ENCODE measurements around the gene SAMHD1. TPM values are rescaled to one million over a fixed set of nuclear protein-coding genes. Genes with fewer than 3 reads are reported as not detected.
"Not testable (repeated sequence)": the region's sequence is repeated elsewhere in the genome, so short reads cannot be mapped to it uniquely, and the experiment has no call there.

SAMHD1 gene
- total RNA-seq, 2 experiments from 2014 or later, result 50.4 to 57.7 TPM

DNA sequence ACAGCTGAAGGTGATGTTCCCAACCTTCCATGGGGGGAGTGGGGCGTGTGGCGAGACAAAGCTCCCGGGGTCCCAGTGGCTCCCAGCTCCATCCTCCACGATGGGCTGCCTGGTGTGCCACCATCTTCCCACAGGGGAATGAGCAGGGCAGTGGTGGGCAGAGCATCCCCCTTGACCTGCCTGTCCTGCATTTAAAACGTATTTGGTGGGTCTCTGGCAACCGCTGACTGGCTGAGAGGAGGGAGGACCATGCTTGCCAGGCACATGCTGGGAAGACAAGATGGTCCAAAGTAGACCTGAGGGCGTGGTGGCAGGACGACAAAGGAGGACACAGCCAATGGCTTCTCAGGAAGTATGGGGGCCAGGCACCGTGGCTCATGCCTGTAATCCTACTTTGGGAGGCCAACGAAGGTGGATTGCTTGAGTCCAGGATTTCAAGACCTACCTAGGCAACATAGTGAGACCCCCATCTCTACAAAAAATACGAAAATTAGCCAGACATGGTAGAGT, 70.7 kb downstream of the SAMHD1 start:
- peaks cover 9% of the 10 kb centered on the region for H3K4me1 Mint-ChIP-seq (ENCODE audit: low read depth)
- no peaks in the 10 kb centered on the region for H3K9me3 Mint-ChIP-seq
- no peaks in the 10 kb centered on the region for H3K27me3 Mint-ChIP-seq
- POLR2A ChIA-PET, result no interaction called here
- intact Hi-C loops (cut with micrococcal nuclease), result loop anchor here (10.0 kb wide), 1 partner anchor 106 kb away; the partner anchor contains the start of gene DSN1
- no peak for DNase-seq
- no peak overlapping the region for H3K4me3 Mint-ChIP-seq
- H3K27ac Mint-ChIP-seq, result no peak overlapping the region
- no peaks in the 10 kb centered on the region for H3K36me3 Mint-ChIP-seq
- CTCF ChIA-PET, result no interaction called here

DNA sequence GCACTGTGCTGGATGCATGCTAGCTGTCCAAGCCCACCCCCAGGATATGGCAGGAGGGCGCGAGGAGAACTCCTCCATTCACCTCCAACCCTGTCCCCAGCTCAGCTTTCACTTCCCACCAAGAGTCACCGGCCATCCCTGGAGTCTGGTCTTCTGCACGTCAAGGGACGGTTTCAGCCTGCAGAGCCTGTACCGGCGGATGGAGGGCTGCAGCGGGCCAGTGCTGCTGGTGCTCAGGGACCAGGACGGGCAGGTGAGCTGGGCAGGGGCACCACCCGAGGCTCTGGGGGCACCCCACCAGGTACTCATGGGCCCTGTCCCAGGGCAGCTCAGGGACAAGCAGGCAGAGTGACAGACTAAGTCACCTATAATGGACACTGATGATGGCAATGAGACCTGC, 72.6 kb downstream of the SAMHD1 start:
- Mint-ChIP-seq H3K9me3 (no peaks in the 10 kb centered on the region), H3K4me3 (no peak overlapping the region), H3K27ac (no peak overlapping the region), H3K27me3 (no peaks in the 10 kb centered on the region), H3K36me3 (no peaks in the 10 kb centered on the region), H3K4me1 (ENCODE audit: low read depth) (peaks cover 12% of the 10 kb centered on the region)
- intact Hi-C loops (cut with micrococcal nuclease), result no loop called here
- CTCF ChIA-PET, result interaction anchor here (0.8 kb wide), 1 partner anchor 70 kb away, joined by 4 read pairs; no protein-coding TSS in a partner anchor
- POLR2A ChIA-PET, result no interaction called here
- DNase-seq, result no peak

DNA sequence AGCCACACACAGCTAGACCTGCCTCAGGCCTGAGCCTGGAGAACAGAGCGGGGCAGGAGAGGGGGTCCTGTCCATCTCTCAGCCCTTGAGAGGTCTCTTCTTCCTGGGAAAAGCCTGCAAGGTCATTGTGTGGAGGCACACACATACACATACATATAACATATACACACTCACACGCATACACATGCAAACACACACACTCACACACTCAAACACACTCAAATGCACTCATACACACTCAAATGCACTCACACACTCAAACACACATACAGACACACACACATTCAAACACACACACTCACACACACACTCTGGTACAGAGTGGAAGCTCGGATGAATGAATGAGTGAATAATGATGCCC, 75.1 kb downstream of the SAMHD1 start:
- H3K4me3 Mint-ChIP-seq, result no peak overlapping the region
- no peaks in the 10 kb centered on the region for H3K9me3 Mint-ChIP-seq
- POLR2A ChIA-PET, result no interaction called here
- peaks cover 4% of the 10 kb centered on the region for H3K4me1 Mint-ChIP-seq (ENCODE audit: low read depth)
- H3K27me3 Mint-ChIP-seq, result no peaks in the 10 kb centered on the region
- H3K36me3 Mint-ChIP-seq, result no peaks in the 10 kb centered on the region
- H3K27ac Mint-ChIP-seq, result no peak overlapping the region
- no peak for DNase-seq
- CTCF ChIA-PET, result no interaction called here
- intact Hi-C loops (cut with micrococcal nuclease), result no loop called here

DNA sequence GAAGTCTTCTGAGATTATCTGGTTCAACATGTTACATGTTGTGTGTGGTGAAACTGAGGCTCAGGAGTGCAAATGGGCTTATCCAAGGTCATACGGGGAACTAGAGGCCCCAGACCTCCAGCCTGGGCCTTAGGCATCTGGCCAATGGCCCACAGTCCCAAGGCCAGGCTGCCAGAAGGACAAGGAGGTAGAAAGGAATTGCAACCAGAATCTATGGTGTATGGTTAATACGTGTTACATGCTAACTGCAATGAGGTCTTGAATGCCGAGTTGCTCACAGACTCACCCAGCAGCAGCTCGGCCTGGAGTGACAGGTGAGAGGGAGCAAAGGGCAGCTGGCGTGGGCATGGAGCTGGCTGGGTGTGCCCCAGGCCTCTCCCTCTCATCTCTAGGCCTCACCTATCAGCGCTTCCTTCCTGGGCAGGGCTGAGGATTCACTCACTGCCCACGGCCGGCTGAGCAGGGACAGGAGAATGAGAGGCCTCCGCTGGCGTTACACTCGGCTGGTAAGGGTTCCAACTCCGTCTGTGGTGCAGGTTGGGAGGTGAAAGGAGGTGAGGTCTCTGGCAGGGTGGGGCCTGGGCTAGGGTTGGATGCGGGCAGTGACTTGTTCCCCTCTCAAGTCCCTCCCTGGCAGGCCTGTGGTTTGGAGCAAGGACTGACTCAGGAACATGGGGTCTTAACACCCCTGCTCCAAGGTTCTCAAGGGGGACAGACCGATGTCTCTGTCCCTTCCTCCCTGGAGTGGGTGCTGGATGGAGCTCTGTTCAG, 75.6 kb downstream of the SAMHD1 start, which contains the start of gene TLDC2:
TLDC2 (plus strand) TSS at position 437 of the 771 bp plus-strand sequence; CDS start at position 474, 37 bp downstream.
- Mint-ChIP-seq H3K9me3 (no peaks in the 10 kb centered on the region), H3K4me1 (ENCODE audit: low read depth) (peaks cover 3% of the 10 kb centered on the region), H3K36me3 (no peaks in the 10 kb centered on the region), H3K4me3 (no peak within 1 kb of the TSS), H3K27me3 (no peaks in the 10 kb centered on the region), H3K27ac (no peak within 1 kb of the TSS)
- no peak for DNase-seq
- intact Hi-C loops (cut with micrococcal nuclease), result no loop called here
- ChIA-PET CTCF (interaction anchor here (1.4 kb wide), 1 partner anchor 67 kb away, joined by 3 read pairs; no protein-coding TSS in a partner anchor), POLR2A (no interaction called here)

DNA sequence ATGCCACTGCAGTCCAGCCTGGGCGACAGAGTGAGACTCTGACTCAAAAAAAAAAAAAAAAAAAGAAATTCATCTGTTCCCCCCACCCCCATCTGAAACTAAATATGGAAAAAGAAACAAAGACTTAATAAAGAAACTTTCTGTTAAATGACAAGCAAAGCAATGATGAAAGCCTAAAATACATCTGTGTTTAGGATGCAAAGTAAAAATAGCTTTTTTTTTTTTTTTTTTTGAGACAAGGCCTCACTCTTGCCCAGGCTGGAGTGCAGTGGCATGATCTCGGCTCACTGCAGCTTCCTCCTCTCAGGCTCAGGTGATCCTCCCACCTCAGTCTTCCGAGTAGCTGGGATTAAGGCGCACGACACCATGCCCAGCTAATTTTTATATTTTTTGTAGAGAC, 76.4 kb downstream of the SAMHD1 start:
- DNase-seq; intact Hi-C loops (cut with micrococcal nuclease); H3K9me3 Mint-ChIP-seq; H3K36me3 Mint-ChIP-seq; POLR2A ChIA-PET; H3K27ac Mint-ChIP-seq; H3K4me1 Mint-ChIP-seq (ENCODE audit: low read depth); H3K4me3 Mint-ChIP-seq; H3K27me3 Mint-ChIP-seq: not testable (repeated sequence)
- CTCF ChIA-PET, result interaction anchor here (1.4 kb wide), 1 partner anchor 66 kb away, joined by 3 read pairs; no protein-coding TSS in a partner anchor

DNA sequence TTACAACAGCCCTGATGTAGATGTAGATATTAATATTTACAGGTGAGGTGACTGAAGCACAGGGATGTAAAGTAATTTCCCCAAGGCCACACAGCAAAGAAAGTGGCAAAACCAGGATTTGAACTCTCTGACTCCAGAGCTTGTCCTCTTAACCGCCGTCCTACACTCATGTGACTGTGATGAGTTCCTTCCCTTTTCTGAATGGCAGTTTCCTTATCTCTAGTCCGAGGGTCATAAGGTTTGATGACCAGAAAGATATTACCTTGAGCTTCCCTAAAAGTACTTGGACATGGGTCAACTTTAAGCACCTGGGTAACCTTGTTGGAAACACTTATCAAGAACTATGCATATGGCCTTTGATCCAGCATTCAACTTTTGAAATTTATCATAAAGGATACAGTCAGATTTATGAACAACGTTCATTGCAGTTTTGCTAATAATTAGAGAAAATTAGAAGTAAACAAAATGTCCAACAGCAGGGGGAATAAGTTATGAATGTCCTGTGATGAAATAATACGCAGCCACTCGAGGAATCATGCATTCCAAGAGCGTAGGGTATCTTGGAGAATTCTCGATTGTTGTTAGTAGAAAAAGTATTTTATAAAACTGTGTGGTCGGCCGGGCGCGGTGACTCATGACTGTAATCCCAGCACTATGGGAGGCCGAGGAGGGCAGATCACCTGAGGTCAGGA, 77.9 kb downstream of the SAMHD1 start:
- no peaks in the 10 kb centered on the region for H3K27me3 Mint-ChIP-seq
- H3K4me3 Mint-ChIP-seq, result no peak overlapping the region
- H3K4me1 Mint-ChIP-seq (ENCODE audit: low read depth), result peaks cover 3% of the 10 kb centered on the region
- intact Hi-C loops (cut with micrococcal nuclease), result no loop called here
- ChIA-PET POLR2A (interaction anchor here (0.6 kb wide), 1 partner anchor 26 kb away, joined by 4 read pairs; no protein-coding TSS in a partner anchor), CTCF (no interaction called here)
- H3K27ac Mint-ChIP-seq, result no peak overlapping the region
- no peak for DNase-seq
- H3K36me3 Mint-ChIP-seq, result no peaks in the 10 kb centered on the region
- H3K9me3 Mint-ChIP-seq, result no peaks in the 10 kb centered on the region

DNA sequence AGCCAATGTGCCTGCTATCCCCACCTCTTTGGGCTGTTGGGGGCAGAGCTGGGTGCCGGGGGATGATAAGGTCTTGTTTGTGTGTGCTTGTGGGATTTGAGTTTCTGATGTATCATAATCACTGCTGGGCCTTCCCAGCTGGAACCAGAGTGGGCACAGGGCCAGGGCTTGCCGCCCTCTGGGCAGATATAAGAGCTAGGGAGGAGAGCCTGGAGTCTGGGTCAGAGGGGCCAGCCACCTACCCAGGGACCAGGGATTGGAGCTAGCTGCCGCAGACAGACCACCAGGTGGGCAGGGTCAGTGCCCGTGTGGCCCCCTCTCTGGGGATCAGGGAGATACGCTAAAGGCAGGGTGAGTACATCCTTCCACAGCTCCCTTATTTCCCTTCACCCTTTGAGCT, 78.7 kb downstream of the SAMHD1 start:
- Mint-ChIP-seq H3K4me3 (no peak overlapping the region), H3K4me1 (ENCODE audit: low read depth) (peaks cover 3% of the 10 kb centered on the region), H3K27me3 (no peaks in the 10 kb centered on the region), H3K9me3 (no peaks in the 10 kb centered on the region), H3K36me3 (no peaks in the 10 kb centered on the region), H3K27ac (no peak overlapping the region)
- ChIA-PET POLR2A (interaction anchor here (0.6 kb wide), 1 partner anchor 26 kb away, joined by 4 read pairs; no protein-coding TSS in a partner anchor), CTCF (interaction anchor here (1.3 to 1.8 kb wide), 2 partner anchors 14 to 65 kb away, joined by 3 to 5 read pairs; no protein-coding TSS in a partner anchor)
- intact Hi-C loops (cut with micrococcal nuclease), result no loop called here
- DNase-seq, result no peak

DNA sequence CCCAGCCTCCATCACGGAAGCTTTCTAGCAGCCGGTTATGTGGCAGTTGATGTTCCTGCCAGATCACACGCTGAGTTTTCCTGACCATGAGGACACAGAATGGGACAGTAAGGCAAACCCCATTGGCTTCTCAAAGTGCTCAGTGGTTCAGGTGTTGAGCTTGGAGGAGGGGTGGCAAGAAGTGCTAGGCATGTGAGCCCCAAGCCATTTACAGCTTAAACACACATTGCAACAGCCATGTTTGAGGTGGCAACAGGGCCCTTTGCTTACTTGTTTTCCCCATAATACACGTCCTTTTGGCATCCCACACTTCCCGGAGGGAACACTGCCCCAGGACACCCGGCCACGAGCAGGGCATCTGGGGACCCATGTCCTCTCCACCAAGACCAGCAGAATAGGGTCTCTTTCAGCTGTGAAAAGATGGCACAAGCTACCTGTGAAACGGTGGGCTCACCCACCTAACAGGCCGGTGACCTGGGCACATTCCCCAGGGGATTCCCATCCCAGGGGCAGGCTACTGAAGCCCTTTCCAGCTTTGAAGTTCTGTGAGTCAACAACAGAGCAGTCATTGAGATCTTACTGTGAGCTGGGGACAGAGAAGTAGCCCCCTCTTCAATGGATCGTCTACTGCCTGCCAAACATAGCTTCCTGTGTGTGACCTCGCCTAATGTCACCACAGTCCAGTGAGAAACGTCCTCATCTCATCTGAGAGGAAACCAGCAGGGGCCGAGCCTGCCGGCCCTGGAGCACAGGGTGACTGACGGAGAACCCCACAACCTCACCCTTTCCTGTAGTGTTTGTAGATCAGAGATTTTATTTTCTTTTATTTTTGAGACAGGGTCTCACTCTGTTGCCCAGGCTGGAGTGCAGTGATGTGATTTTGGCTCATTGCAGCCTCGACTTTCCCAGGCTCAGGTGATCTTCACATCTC, 79.6 kb downstream of the SAMHD1 start:
- Mint-ChIP-seq H3K27me3 (no peaks in the 10 kb centered on the region), H3K27ac (no peak overlapping the region), H3K4me1 (ENCODE audit: low read depth) (peaks cover 3% of the 10 kb centered on the region), H3K4me3 (no peak overlapping the region), H3K9me3 (no peaks in the 10 kb centered on the region), H3K36me3 (no peaks in the 10 kb centered on the region)
- CTCF ChIA-PET, result interaction anchor here (0.6 to 1.8 kb wide), 3 partner anchors 15 to 64 kb away, joined by 3 to 5 read pairs (median 5); no protein-coding TSS in a partner anchor
- no peak for DNase-seq
- intact Hi-C loops (cut with micrococcal nuclease), result no loop called here
- POLR2A ChIA-PET, result no interaction called here

DNA sequence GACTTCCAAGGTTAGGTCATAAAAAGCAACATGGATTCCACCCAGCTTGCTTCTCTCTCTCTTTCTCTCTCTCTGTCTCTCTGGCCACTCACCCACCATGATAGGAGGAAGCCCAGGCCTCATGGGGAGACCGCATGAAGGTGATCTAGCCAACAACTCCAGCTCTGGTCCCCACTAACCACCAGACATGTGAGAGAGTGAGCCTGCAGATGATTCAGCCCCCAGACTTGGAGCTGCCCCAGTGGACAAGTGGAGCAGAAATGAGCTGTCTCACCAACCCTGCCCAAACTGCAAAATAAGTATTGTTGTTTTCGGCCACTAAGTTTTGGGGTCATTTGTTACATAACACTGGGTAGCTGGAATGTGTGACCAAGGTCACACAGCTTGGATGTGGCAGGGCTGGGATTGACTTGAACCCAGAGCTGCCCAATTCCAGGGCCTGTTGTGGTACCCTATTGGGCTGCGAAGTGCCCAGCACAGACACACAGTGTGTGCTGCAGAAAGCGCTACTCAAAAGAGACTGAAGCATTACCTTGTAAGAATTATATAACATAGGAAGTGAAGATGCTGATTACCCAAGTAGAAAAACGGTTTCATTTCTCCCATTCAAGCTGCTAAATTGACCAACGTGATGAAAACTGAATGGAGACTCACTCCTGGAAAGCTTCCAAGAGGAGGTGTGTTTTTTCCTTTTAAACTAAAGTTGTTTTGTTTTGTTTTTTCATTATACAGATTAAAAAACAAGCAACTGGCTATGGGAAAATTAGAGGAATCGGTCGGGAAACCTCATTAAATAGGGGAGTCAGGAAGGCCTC, 84.6 kb downstream of the SAMHD1 start:
- Mint-ChIP-seq H3K36me3 (no peaks in the 10 kb centered on the region), H3K4me1 (ENCODE audit: low read depth) (peaks cover 3% of the 10 kb centered on the region), H3K27ac (no peak overlapping the region), H3K9me3 (no peaks in the 10 kb centered on the region), H3K27me3 (peaks cover 19% of the 10 kb centered on the region), H3K4me3 (no peak overlapping the region)
- DNase-seq, result no peak
- POLR2A ChIA-PET, result no interaction called here
- CTCF ChIA-PET, result no interaction called here
- intact Hi-C loops (cut with micrococcal nuclease), result no loop called here

DNA sequence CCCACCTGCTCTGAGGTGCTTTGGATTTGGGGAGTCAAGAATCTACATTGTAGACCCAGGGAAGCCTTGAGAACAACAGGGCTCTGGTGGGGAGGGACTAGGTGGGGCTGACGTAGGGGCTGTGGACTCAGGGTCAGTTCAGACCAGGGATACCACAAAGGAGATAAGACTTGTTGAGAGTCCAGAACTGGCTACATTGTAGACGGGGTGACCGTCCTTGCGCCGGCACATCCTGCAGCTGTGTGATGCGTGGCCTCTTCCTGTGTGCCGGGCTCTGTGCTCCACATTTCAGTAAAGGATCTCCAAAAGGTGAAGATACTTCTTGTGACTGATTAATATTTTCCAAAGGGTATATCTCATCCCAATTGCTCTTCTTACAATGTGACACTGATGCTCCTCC, 85.3 kb downstream of the SAMHD1 start:
- Mint-ChIP-seq H3K27ac (no peak overlapping the region), H3K9me3 (no peaks in the 10 kb centered on the region), H3K4me3 (no peak overlapping the region), H3K36me3 (no peaks in the 10 kb centered on the region), H3K27me3 (peaks cover 23% of the 10 kb centered on the region), H3K4me1 (ENCODE audit: low read depth) (peaks cover 3% of the 10 kb centered on the region)
- ChIA-PET CTCF (no interaction called here), POLR2A (no interaction called here)
- DNase-seq, result no peak
- intact Hi-C loops (cut with micrococcal nuclease), result no loop called here

DNA sequence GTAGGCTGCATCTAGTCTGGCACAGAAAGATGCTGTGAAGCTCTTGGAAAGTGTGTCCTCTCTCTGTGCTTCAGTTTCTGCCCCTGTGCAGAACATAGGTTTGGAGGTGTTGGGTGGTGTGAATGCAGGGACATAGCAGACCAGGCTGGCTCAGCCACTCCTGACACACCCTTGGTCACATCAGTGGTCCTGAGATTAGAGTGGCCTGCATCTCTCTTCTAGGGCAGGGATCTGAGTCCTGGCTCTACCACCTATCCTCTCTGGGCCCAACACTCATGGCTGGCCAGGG, 85.7 kb downstream of the SAMHD1 start:
- no peak overlapping the region for H3K4me3 Mint-ChIP-seq
- peaks cover 3% of the 10 kb centered on the region for H3K4me1 Mint-ChIP-seq (ENCODE audit: low read depth)
- H3K9me3 Mint-ChIP-seq, result no peaks in the 10 kb centered on the region
- DNase-seq, result no peak
- no peak overlapping the region for H3K27ac Mint-ChIP-seq
- H3K36me3 Mint-ChIP-seq, result no peaks in the 10 kb centered on the region
- H3K27me3 Mint-ChIP-seq, result peaks cover 23% of the 10 kb centered on the region
- POLR2A ChIA-PET, result no interaction called here
- CTCF ChIA-PET, result no interaction called here
- intact Hi-C loops (cut with micrococcal nuclease), result no loop called here
